Measurements from ENCODE around the gene GABRG2. TPM values are rescaled to one million over a fixed set of nuclear protein-coding genes. Genes with fewer than 3 reads are reported as not detected.

The GABRG2 gene
- polyA plus RNA-seq, 1 of the 3 experiments (the other 2 are of a cell fraction): not detected

- DNase-seq: no peak
- H3F3A ChIP-seq (replicated peaks; ENCODE audit: insufficient read depth): no peaks in the 10 kb centered on the region
- no peak overlapping the region for H3K9ac ChIP-seq
- H4K20me1 ChIP-seq (ENCODE audit: insufficient read depth): no peaks in the 10 kb centered on the region
- POLR2A ChIA-PET: no interaction called here
- H2AFZ ChIP-seq (ENCODE audit: low read depth): no peak overlapping the region
- no peaks in the 10 kb centered on the region for H3K4me1 ChIP-seq (ENCODE audit: control insufficient read depth in 1 of 2, insufficient read depth in 2 of 2, low read depth in 1 of 2, low read length in 1 of 2)
- H3K4me2 ChIP-seq: no peak overlapping the region
- no peaks in the 10 kb centered on the region for H3K9me2 ChIP-seq
- WGBS (ENCODE audit: low lambda C conversion rate): 4% methylated on average over 4 of the region's 4 CpGs
- no peaks in the 10 kb centered on the region for H3K79me2 ChIP-seq (ENCODE audit: insufficient read depth)
- CTCF ChIA-PET: no interaction called here
- H3K36me3 ChIP-seq (replicated peaks in 1 of 2; ENCODE audit: control insufficient read depth in 1 of 2, insufficient read depth in 2 of 2, low read length in 1 of 2): no peaks in the 10 kb centered on the region
- TF ChIP-seq SMC3 (IDR thresholded peaks at IDR 0.05; ENCODE audit: low read depth, low read length) (no peak), SIN3A (IDR thresholded peaks at IDR 0.05; ENCODE audit: borderline replicate concordance, low read depth, low read length) (no peak), RCOR1 (IDR thresholded peaks at IDR 0.05; ENCODE audit: low read length) (no peak), FOXM1 (IDR thresholded peaks at IDR 0.05; ENCODE audit: low read depth) (no peak), RFX5 (IDR thresholded peaks at IDR 0.05; ENCODE audit: low read length) (no peak), NRF1 (IDR thresholded peaks at IDR 0.05; ENCODE audit: low read depth, low read length) (no peak), ELF1 (IDR thresholded peaks at IDR 0.05) (no peak), RAD21 (IDR thresholded peaks at IDR 0.05; ENCODE audit: low read length) (no peak), POLR2AphosphoS5 (IDR thresholded peaks at IDR 0.05; ENCODE audit: low read depth, low read length) (no peak), FOSL2 (IDR thresholded peaks at IDR 0.05; ENCODE audit: borderline replicate concordance, low read depth) (no peak), TAF1 (IDR thresholded peaks at IDR 0.05; ENCODE audit: borderline replicate concordance, low read depth, low read length) (no peak), YY1 (IDR thresholded peaks at IDR 0.05; ENCODE audit: low read depth) (no peak), PBX3 (IDR thresholded peaks at IDR 0.05) (no peak), USF2 (IDR thresholded peaks at IDR 0.05; ENCODE audit: borderline replicate concordance, low read depth, low read length) (no peak), TCF12 (IDR thresholded peaks at IDR 0.05) (no peak), EZH2phosphoT487 (IDR thresholded peaks at IDR 0.05; ENCODE audit: borderline replicate concordance, low read depth) (no peak)
- TF ChIP-seq, protein P1, sequence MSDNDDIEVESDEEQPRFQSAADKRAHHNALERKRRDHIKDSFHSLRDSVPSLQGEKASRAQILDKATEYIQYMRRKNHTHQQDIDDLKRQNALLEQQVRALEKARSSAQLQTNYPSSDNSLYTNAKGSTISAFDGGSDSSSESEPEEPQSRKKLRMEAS (IDR thresholded peaks at IDR 0.05; ENCODE audit: low read depth): no peak
- TF ChIP-seq, protein P2, sequence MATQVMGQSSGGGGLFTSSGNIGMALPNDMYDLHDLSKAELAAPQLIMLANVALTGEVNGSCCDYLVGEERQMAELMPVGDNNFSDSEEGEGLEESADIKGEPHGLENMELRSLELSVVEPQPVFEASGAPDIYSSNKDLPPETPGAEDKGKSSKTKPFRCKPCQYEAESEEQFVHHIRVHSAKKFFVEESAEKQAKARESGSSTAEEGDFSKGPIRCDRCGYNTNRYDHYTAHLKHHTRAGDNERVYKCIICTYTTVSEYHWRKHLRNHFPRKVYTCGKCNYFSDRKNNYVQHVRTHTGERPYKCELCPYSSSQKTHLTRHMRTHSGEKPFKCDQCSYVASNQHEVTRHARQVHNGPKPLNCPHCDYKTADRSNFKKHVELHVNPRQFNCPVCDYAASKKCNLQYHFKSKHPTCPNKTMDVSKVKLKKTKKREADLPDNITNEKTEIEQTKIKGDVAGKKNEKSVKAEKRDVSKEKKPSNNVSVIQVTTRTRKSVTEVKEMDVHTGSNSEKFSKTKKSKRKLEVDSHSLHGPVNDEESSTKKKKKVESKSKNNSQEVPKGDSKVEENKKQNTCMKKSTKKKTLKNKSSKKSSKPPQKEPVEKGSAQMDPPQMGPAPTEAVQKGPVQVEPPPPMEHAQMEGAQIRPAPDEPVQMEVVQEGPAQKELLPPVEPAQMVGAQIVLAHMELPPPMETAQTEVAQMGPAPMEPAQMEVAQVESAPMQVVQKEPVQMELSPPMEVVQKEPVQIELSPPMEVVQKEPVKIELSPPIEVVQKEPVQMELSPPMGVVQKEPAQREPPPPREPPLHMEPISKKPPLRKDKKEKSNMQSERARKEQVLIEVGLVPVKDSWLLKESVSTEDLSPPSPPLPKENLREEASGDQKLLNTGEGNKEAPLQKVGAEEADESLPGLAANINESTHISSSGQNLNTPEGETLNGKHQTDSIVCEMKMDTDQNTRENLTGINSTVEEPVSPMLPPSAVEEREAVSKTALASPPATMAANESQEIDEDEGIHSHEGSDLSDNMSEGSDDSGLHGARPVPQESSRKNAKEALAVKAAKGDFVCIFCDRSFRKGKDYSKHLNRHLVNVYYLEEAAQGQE (IDR thresholded peaks at IDR 0.05; ENCODE audit: low read depth, low read length): no peak
- peaks cover 4% of the 10 kb centered on the region; the same call in 1 of the 2 replicates for H3K9me3 ChIP-seq
- H3K27ac ChIP-seq (ENCODE audit: low read depth in 2 of 2, low read length in 1 of 2): no peak overlapping the region
- H3K27me3 ChIP-seq (ENCODE audit: insufficient read depth): no peaks in the 10 kb centered on the region
- no peak overlapping the region for H3K4me3 ChIP-seq (ENCODE audit: low read depth in 2 of 2, low read length in 1 of 2)
Observed at GRCh38 chr5:162068936-162069335, 1.4 kb downstream of the GABRG2 start.

All from SK-N-SH (cell line).